HG03064 (cell line): Measurements from ENCODE around the gene NOTCH2.
"Not testable (repeated sequence)": the region's sequence is repeated elsewhere in the genome, so short reads cannot be mapped to it uniquely, and the experiment has no call there.

ENCODE experiments used
- ATAC-seq: cut with Tn5 transposase; IDR thresholded peaks from one replicate; pipeline ENCODE4 v1.9.1; 2021; ENCODE audit warnings: low read depth; ENCODE audit not compliant: unreplicated experiment

Gene NOTCH2

GRCh38 chr1:120087959-120088358 is 18.5 kb upstream of the NOTCH2 start:
- ATAC-seq, result not testable (repeated sequence)

GRCh38 chr1:120069920-120070214 is 405 bp upstream of the NOTCH2 start:
- not testable (repeated sequence) for ATAC-seq

GRCh38 chr1:120068683-120069066 is 787 bp downstream of the NOTCH2 start:
- ATAC-seq, result not testable (repeated sequence)

- ATAC-seq, result not testable (repeated sequence)
Observed at GRCh38 chr1:120048208-120048607, 21.3 kb downstream of the NOTCH2 start.

- not testable (repeated sequence) for ATAC-seq
Observed at GRCh38 chr1:120041771-120042170, 27.7 kb downstream of the NOTCH2 start.

- not testable (repeated sequence) for ATAC-seq
Observed at GRCh38 chr1:120032253-120032652, 37.2 kb downstream of the NOTCH2 start.

GRCh38 chr1:120023791-120024190 is 45.7 kb downstream of the NOTCH2 start:
- ATAC-seq, result not testable (repeated sequence)

GRCh38 chr1:120014978-120015377 is 54.5 kb downstream of the NOTCH2 start:
- not testable (repeated sequence) for ATAC-seq

GRCh38 chr1:120008320-120008719 is 61.1 kb downstream of the NOTCH2 start:
- not testable (repeated sequence) for ATAC-seq

GRCh38 chr1:120007850-120008249 is 61.6 kb downstream of the NOTCH2 start:
- not testable (repeated sequence) for ATAC-seq

- ATAC-seq, result not testable (repeated sequence)
Observed at GRCh38 chr1:120001035-120001434, 68.4 kb downstream of the NOTCH2 start.

- ATAC-seq, result not testable (repeated sequence)
Observed at GRCh38 chr1:119996731-119997312, 72.6 kb downstream of the NOTCH2 start.

GRCh38 chr1:119995975-119996374 is 73.5 kb downstream of the NOTCH2 start:
- not testable (repeated sequence) for ATAC-seq

- no peak for ATAC-seq
Observed at GRCh38 chr1:119988306-119989062, 81.0 kb downstream of the NOTCH2 start.

- no peak for ATAC-seq
Observed at GRCh38 chr1:119987686-119988085, 81.8 kb downstream of the NOTCH2 start.

- no peak for ATAC-seq
Observed at GRCh38 chr1:119987112-119987511, 82.3 kb downstream of the NOTCH2 start.

GRCh38 chr1:119986007-119986497 is 83.4 kb downstream of the NOTCH2 start:
- ATAC-seq, result no peak

GRCh38 chr1:119984771-119985170 is 84.7 kb downstream of the NOTCH2 start:
- ATAC-seq, result no peak

GRCh38 chr1:119981986-119982815 is 87.3 kb downstream of the NOTCH2 start:
- no peak for ATAC-seq

GRCh38 chr1:119981496-119981895 is 88.0 kb downstream of the NOTCH2 start:
- ATAC-seq, result no peak

GRCh38 chr1:119978018-119978505 is 91.4 kb downstream of the NOTCH2 start:
- ATAC-seq, result no peak
